Measurements from ENCODE around the gene FOXN1. TPM values are rescaled to one million over a fixed set of nuclear protein-coding genes. Genes with fewer than 3 reads are reported as not detected.
"Not testable (repeated sequence)": the region's sequence is repeated elsewhere in the genome, so short reads cannot be mapped to it uniquely, and the experiment has no call there.

The FOXN1 gene
- total and polyA plus RNA-seq, 10 of the 15 experiments (the other 5 are each of a cell fraction or from before 2014, with no cell fraction given): not detected

GRCh38 chr17:28575126-28575795 lies 69.1 kb downstream of the FOXN1 start:
- Histone ChIP-seq H3K36me3 (ENCODE audit: control insufficient read depth in 2 of 2, insufficient read depth in 2 of 2, low read length in 1 of 2) (peaks cover 7 to 21% of the 10 kb centered on the region in 2 experiments; a peak in 3 of 4 replicates), H3K4me2 (ENCODE audit: control insufficient read depth, insufficient read depth) (peak overlapping the region; percentile 84), H3K27me3 (replicated peaks in 1 of 2; ENCODE audit: control insufficient read depth in 2 of 2, insufficient read depth in 2 of 2, low read length in 1 of 2) (no peaks in the 10 kb centered on the region), H3K4me3 (peak overlapping the region; percentile 66), H3K79me2 (ENCODE audit: control insufficient read depth, insufficient read depth, low read length) (peaks cover 35% of the 10 kb centered on the region), H3K4me1 (ENCODE audit: control insufficient read depth, insufficient read depth, low read length) (peaks cover 29% of the 10 kb centered on the region), H3K27ac (ENCODE audit: control insufficient read depth, insufficient read depth) (no peak overlapping the region), H2AFZ (ENCODE audit: control insufficient read depth, low read depth, low read length) (no peak overlapping the region), H3K9ac (ENCODE audit: control insufficient read depth, insufficient read depth, low read length) (no peak overlapping the region; the same call in 1 of the 2 replicates), H4K20me1 (ENCODE audit: control insufficient read depth, insufficient read depth) (no peaks in the 10 kb centered on the region), H3K9me3 (replicated peaks; ENCODE audit: control insufficient read depth, insufficient read depth, low read length) (no peaks in the 10 kb centered on the region)
- in situ Hi-C loops (cut with MboI): no loop called here
- RAD21 ChIA-PET (ENCODE audit: unreplicated experiment): interaction anchor here (1.0 to 3.3 kb wide), 3 partner anchors 24 to 38 kb away, joined by 3 to 38 read pairs (median 3); no protein-coding TSS in a partner anchor
- SMC1A ChIA-PET (ENCODE audit: uncharacterized antibody, unreplicated experiment): interaction anchor here (1.0 to 2.2 kb wide), 5 partner anchors 14 to 74 kb away, joined by 3 to 10 read pairs (median 3); no protein-coding TSS in a partner anchor
- intact Hi-C loops (cut with micrococcal nuclease; ENCODE audit: unreplicated experiment): no loop called here
- POLR2A ChIA-PET: interaction anchor here (0.6 to 7.1 kb wide), 13 partner anchors 10 to 375 kb away, joined by 3 to 91 read pairs (median 4); partner anchors contain the start of genes BLTP2, PROCA1, SPAG5 and UNC119
- DNase-seq (ENCODE audit: low read depth, low spot score): no peak
- FAIRE-seq: no peak
- CTCF ChIA-PET: interaction anchor here (0.8 to 4.8 kb wide), 7 partner anchors 16 to 74 kb away, joined by 3 to 56 read pairs (median 4); no protein-coding TSS in a partner anchor
- ATAC-seq: no peak
- 93% methylated on average over 14 of the region's 14 CpGs for WGBS (ENCODE audit: insufficient coverage, insufficient replicate concordance, low lambda C conversion rate, missing lambda C conversion rate)
- no TSS peak for BruUV-seq (replicated peaks)
- TF ChIP-seq CTCF (IDR thresholded peaks at IDR 0.05 in 2 of 3, conservative IDR thresholded peaks at IDR 0.05 in 1 of 3; ENCODE audit: control insufficient read depth in 2 of 3, extremely low read depth in 1 of 3, insufficient read depth in 1 of 3, low read depth in 3 of 3, low read length in 3 of 3) (peak; percentile 18 to 37 (median 23); a peak in 4 of 6 replicates), ZBTB4 (CRISPR knock-in tag; IDR thresholded peaks at IDR 0.05) (no peak), POLR2AphosphoS2 (IDR thresholded peaks at IDR 0.05; ENCODE audit: low read depth, low read length) (no peak), PBX3 (IDR thresholded peaks at IDR 0.05; ENCODE audit: insufficient replicate concordance, low read depth, low read length) (no peak)

GRCh38 chr17:28576016-28576415 lies 69.9 kb downstream of the FOXN1 start:
- H3K27me3 ChIP-seq (replicated peaks in 1 of 2; ENCODE audit: control insufficient read depth in 2 of 2, insufficient read depth in 2 of 2, low read length in 1 of 2); ATAC-seq; BruUV-seq (replicated peaks); H3K9me3 ChIP-seq (replicated peaks; ENCODE audit: control insufficient read depth, insufficient read depth, low read length); H2AFZ ChIP-seq (ENCODE audit: control insufficient read depth, low read depth, low read length); DNase-seq (ENCODE audit: low read depth, low spot score); H4K20me1 ChIP-seq (ENCODE audit: control insufficient read depth, insufficient read depth); in situ Hi-C loops (cut with MboI): not testable (repeated sequence)
- H3K27ac ChIP-seq (ENCODE audit: control insufficient read depth, insufficient read depth): peak overlapping the region; percentile 14; the same call in 1 of the 2 replicates
- ChIA-PET RAD21 (ENCODE audit: unreplicated experiment) (interaction anchor here (0.6 to 3.3 kb wide), 6 partner anchors 10 to 144 kb away, joined by 3 to 38 read pairs (median 3); partner anchors contain the start of gene RPL23A), POLR2A (interaction anchor here (0.5 to 7.1 kb wide), 16 partner anchors 10 to 374 kb away, joined by 3 to 91 read pairs (median 4); partner anchors contain the start of genes BLTP2, PROCA1, SPAG5 and UNC119), CTCF (interaction anchor here (0.8 to 4.8 kb wide), 10 partner anchors 8 to 75 kb away, joined by 3 to 56 read pairs (median 4); no protein-coding TSS in a partner anchor), SMC1A (ENCODE audit: uncharacterized antibody, unreplicated experiment) (interaction anchor here (1.0 to 2.2 kb wide), 5 partner anchors 10 to 75 kb away, joined by 3 to 10 read pairs (median 4); no protein-coding TSS in a partner anchor)
- H3K79me2 ChIP-seq (ENCODE audit: control insufficient read depth, insufficient read depth, low read length): peaks cover 27% of the 10 kb centered on the region
- peak; percentile 65 for FAIRE-seq
- peaks cover 29% of the 10 kb centered on the region for H3K4me1 ChIP-seq (ENCODE audit: control insufficient read depth, insufficient read depth, low read length)
- intact Hi-C loops (cut with micrococcal nuclease; ENCODE audit: unreplicated experiment): loop anchor here (2.0 kb wide), 1 partner anchor 23 kb away; the partner anchor contains the start of gene SPAG5
- H3K9ac ChIP-seq (ENCODE audit: control insufficient read depth, insufficient read depth, low read length): peak overlapping the region; percentile 37
- peaks cover 7 to 21% of the 10 kb centered on the region in 2 experiments; a peak in 3 of 4 replicates for H3K36me3 ChIP-seq (ENCODE audit: control insufficient read depth in 2 of 2, insufficient read depth in 2 of 2, low read length in 1 of 2)
- H3K4me2 ChIP-seq (ENCODE audit: control insufficient read depth, insufficient read depth): peak overlapping the region; percentile 84
- 41% methylated on average over 3 of the region's 3 CpGs for WGBS (ENCODE audit: insufficient coverage, insufficient replicate concordance, low lambda C conversion rate, missing lambda C conversion rate)
- peak overlapping the region; percentile 66 for H3K4me3 ChIP-seq

Data from GM12878 (cell line).